GM12864 (cell line): ENCODE measurements around the gene TMEM131.
"Not testable (repeated sequence)": the region's sequence is repeated elsewhere in the genome, so short reads cannot be mapped to it uniquely, and the experiment has no call there.

Experiments
- DNase-seq: peaks from one replicate; pipeline ENCODE4 v3.0.0-alpha.2; 2011; ENCODE audit warnings: low read depth
- H3K4me3 ChIP-seq: 2 replicates; pipeline ENCODE4 v1.5.1; 2011; ENCODE audit warnings: mild to moderate bottlenecking, low read depth, low read length, control low read depth
- CTCF ChIP-seq: IDR thresholded peaks from 2 replicates; pipeline ENCODE4 v1.5.1; 2011; ENCODE audit warnings: low read depth, mild to moderate bottlenecking, moderate library complexity, low read length, control low read depth, inconsistent platforms; ENCODE audit errors: missing control alignments

Gene TMEM131

GRCh38 chr2:97863829-97864228 is 131.9 kb downstream of the TMEM131 start:
- no peak overlapping the region for H3K4me3 ChIP-seq
- no peak for DNase-seq
- no peak for TF ChIP-seq CTCF

GRCh38 chr2:97861177-97861576 is 134.6 kb downstream of the TMEM131 start:
- DNase-seq, result no peak
- H3K4me3 ChIP-seq, result no peak overlapping the region
- TF ChIP-seq CTCF, result no peak

- TF ChIP-seq CTCF, result no peak
- no peak overlapping the region for H3K4me3 ChIP-seq
- DNase-seq, result no peak
These were observed 137.3 kb downstream of the TMEM131 start for GRCh38 chr2:97858442-97858841.

- no peak overlapping the region for H3K4me3 ChIP-seq
- DNase-seq, result no peak
- TF ChIP-seq CTCF, result no peak
These were observed 138.2 kb downstream of the TMEM131 start for GRCh38 chr2:97857553-97857952.

GRCh38 chr2:97853057-97853456 is 142.7 kb downstream of the TMEM131 start:
- not testable (repeated sequence) for DNase-seq, H3K4me3 ChIP-seq

- peak; percentile 18 for DNase-seq
- no peak for TF ChIP-seq CTCF
- H3K4me3 ChIP-seq, result no peak overlapping the region
These were observed 144.6 kb downstream of the TMEM131 start for GRCh38 chr2:97851172-97851571.

- peak; percentile 13 for DNase-seq
- H3K4me3 ChIP-seq, result no peak overlapping the region
These were observed 145.7 kb downstream of the TMEM131 start for GRCh38 chr2:97849881-97850528.

More at GRCh38 chr2:97849881-97850528, 145.7 kb downstream of the TMEM131 start:
- no peak for TF ChIP-seq CTCF
